H1 (cell line): Measurements from ENCODE around the gene PRSS50. TPM values are rescaled to one million over a fixed set of nuclear protein-coding genes. Genes with fewer than 3 reads are reported as not detected.

ENCODE experiments used
- CTCF ChIA-PET: fragments of 300-600 bp; sonication (Branson Sonifier 250); formaldehyde crosslinking; loops from one replicate; lab custom pipeline; 2021; ENCODE audit not compliant: partially characterized antibody; lab: Charles Lee
- POLR2A ChIA-PET: fragments of 300-600 bp; sonication (Branson Sonifier 250); formaldehyde crosslinking; loops from one replicate; lab custom pipeline; 2021; ENCODE audit warnings: inconsistent platforms; ENCODE audit not compliant: partially characterized antibody; lab: Charles Lee
- DNase-seq, 2 experiments: peaks; one replicate each; pipeline versions ENCODE4 v3.0.0 to v3.0.0-alpha.2; 2010 to 2022; ENCODE audit warnings: low spot score in 2 of 2, low read depth in 1 of 2, mixed read lengths in 1 of 2
- FAIRE-seq: peaks from 2 replicates; lab custom pipeline; 2011; peaks lifted over from hg19 to GRCh38; lab: Jason Lieb, UNC
- H2AFZ ChIP-seq: 2 replicates; pipeline ENCODE4 v1.8.1; 2012; ENCODE audit warnings: low read length, inconsistent platforms
- H2AK5ac ChIP-seq: 2 replicates; pipeline ENCODE4 v1.6.1; 2013; ENCODE audit warnings: low read depth, low read length
- H2BK120ac ChIP-seq: replicated peaks from 2 replicates; pipeline ENCODE3; 2013; ENCODE audit warnings: low read depth, low read length, inconsistent platforms
- H2BK12ac ChIP-seq: 2 replicates; pipeline ENCODE4 v1.6.1; 2013; ENCODE audit warnings: low read depth, low read length
- H2BK15ac ChIP-seq: 2 replicates; pipeline ENCODE4 v1.6.1; 2013; ENCODE audit warnings: low read length
- H2BK20ac ChIP-seq: 2 replicates; pipeline ENCODE4 v1.6.1; 2013; ENCODE audit warnings: low read length
- H2BK5ac ChIP-seq: 2 replicates; pipeline ENCODE4 v1.6.1; 2013; ENCODE audit warnings: low read depth, low read length
- H3K14ac ChIP-seq: 2 replicates; pipeline ENCODE4 v1.6.1; 2013; ENCODE audit warnings: inconsistent platforms; ENCODE audit not compliant: insufficient read length
- H3K18ac ChIP-seq: 2 replicates; pipeline ENCODE4 v1.6.1; 2013; ENCODE audit warnings: low read length; ENCODE audit errors: extremely low read depth
- H3K23ac ChIP-seq: 2 replicates; pipeline ENCODE4 v1.6.1; 2013; ENCODE audit warnings: inconsistent platforms; ENCODE audit not compliant: insufficient read length
- H3K23me2 ChIP-seq: 2 replicates; pipeline ENCODE4 v1.6.1; 2013; ENCODE audit warnings: low read depth, low read length
- H3K27ac ChIP-seq: 2 replicates; pipeline ENCODE4 v1.6.1; 2011; ENCODE audit warnings: low read depth, low read length, inconsistent platforms
- H3K27me3 ChIP-seq, 4 experiments: replicated peaks in 1 of 4; 1 replicate in 1 of 4; 2 replicates in 3 of 4; pipeline versions ENCODE4 v1.6.1 to v1.8.1; 2011 to 2013; ENCODE audit warnings: low read length in 3 of 4, mild to moderate bottlenecking in 3 of 4, inconsistent platforms in 2 of 4, mixed read lengths in 2 of 4, moderate library complexity in 1 of 4; ENCODE audit not compliant: control insufficient read depth in 3 of 4, insufficient read depth in 3 of 4; ENCODE audit errors: extremely low read depth in 1 of 4
- H3K36me3 ChIP-seq, 4 experiments: 2 replicates each; pipeline versions ENCODE4 v1.6.1 to v1.8.1; 2011 to 2013; ENCODE audit warnings: mild to moderate bottlenecking in 4 of 4, low read length in 3 of 4, moderate library complexity in 2 of 4, control low read depth in 1 of 4, inconsistent platforms in 1 of 4; ENCODE audit not compliant: insufficient read depth in 4 of 4, control insufficient read depth in 2 of 4
- H3K4ac ChIP-seq: replicated peaks from 2 replicates; pipeline ENCODE3; 2013; ENCODE audit warnings: low read length, low read depth, mixed read lengths, inconsistent platforms; ENCODE audit not compliant: insufficient read length
- H3K4me1 ChIP-seq, 4 experiments: replicated peaks in 1 of 4; 1 replicate in 1 of 4; 2 replicates in 3 of 4; pipeline versions ENCODE4 v1.6.1 to v1.8.1; 2011 to 2013; ENCODE audit warnings: low read length in 3 of 4, inconsistent platforms in 2 of 4, mixed read lengths in 1 of 4; ENCODE audit not compliant: insufficient read depth in 4 of 4, control insufficient read depth in 3 of 4
- H3K4me2 ChIP-seq, 2 experiments: 2 replicates each; pipeline versions ENCODE4 v1.6.1 to v1.8.1; 2011 to 2013; ENCODE audit warnings: low read depth in 2 of 2, low read length in 2 of 2, control low read depth in 1 of 2, inconsistent platforms in 1 of 2, mild to moderate bottlenecking in 1 of 2; ENCODE audit not compliant: insufficient read depth in 1 of 2
- H3K4me3 ChIP-seq, 4 experiments: fragments of 200-600, 300-600 bp in 1 of 4; sonication (generic), shearing (Covaris generic), sonication (Bioruptor Twin) in 1 of 4; 2 replicates each; pipeline versions ENCODE4 v1.5.1 to v1.8.1; 2011 to 2016; ENCODE audit warnings: low read length in 4 of 4, low read depth in 3 of 4, control low read depth in 2 of 4, inconsistent platforms in 2 of 4, mild to moderate bottlenecking in 2 of 4, mixed read lengths in 1 of 4, moderate library complexity in 1 of 4; ENCODE audit not compliant: insufficient read depth in 2 of 4; ENCODE audit errors: extremely low read depth in 1 of 4
- H3K56ac ChIP-seq: replicated peaks from 2 replicates; pipeline ENCODE3; 2013; ENCODE audit warnings: low read depth, mild to moderate bottlenecking, mixed read lengths, low read length, inconsistent platforms; ENCODE audit not compliant: insufficient read length
- H3K79me1 ChIP-seq: 2 replicates; pipeline ENCODE4 v1.6.1; 2013; ENCODE audit warnings: low read depth, low read length, control low read depth
- H3K79me2 ChIP-seq, 2 experiments: 2 replicates each; pipeline versions ENCODE4 v1.6.1 to v1.8.1; 2012 to 2013; ENCODE audit warnings: low read length in 2 of 2, mild to moderate bottlenecking in 2 of 2, inconsistent platforms in 1 of 2; ENCODE audit not compliant: insufficient read depth in 2 of 2, control insufficient read depth in 1 of 2
- H3K9ac ChIP-seq, 4 experiments: replicated peaks in 1 of 4; 1 replicate in 1 of 4; 2 replicates in 3 of 4; pipeline versions ENCODE4 v1.6.1 to v1.8.1; 2011 to 2013; ENCODE audit warnings: low read depth in 3 of 4, low read length in 3 of 4, control low read depth in 2 of 4, mild to moderate bottlenecking in 2 of 4, moderate library complexity in 2 of 4, inconsistent platforms in 1 of 4; ENCODE audit errors: extremely low read depth in 1 of 4
- H3K9me3 ChIP-seq, 2 experiments: 2 replicates each; pipeline versions ENCODE4 v1.6.1 to v1.8.1; 2012 to 2013; ENCODE audit warnings: mild to moderate bottlenecking in 2 of 2, moderate library complexity in 2 of 2, control low read depth in 1 of 2, inconsistent platforms in 1 of 2, low read depth in 1 of 2, low read length in 1 of 2, mixed read lengths in 1 of 2; ENCODE audit not compliant: insufficient read depth in 2 of 2
- H4K20me1 ChIP-seq, 2 experiments: replicated peaks in 1 of 2; 2 replicates each; pipeline versions ENCODE3 to v1.8.1; 2011 to 2013; ENCODE audit warnings: inconsistent platforms in 2 of 2, low read length in 2 of 2, mild to moderate bottlenecking in 1 of 2; ENCODE audit not compliant: insufficient read depth in 2 of 2, control insufficient read depth in 1 of 2
- H4K5ac ChIP-seq: 2 replicates; pipeline ENCODE4 v1.6.1; 2013; ENCODE audit warnings: low read length, low read depth, mixed read lengths, inconsistent platforms; ENCODE audit not compliant: insufficient read length
- H4K8ac ChIP-seq: 2 replicates; pipeline ENCODE4 v1.8.0; 2013; ENCODE audit warnings: mild to moderate bottlenecking, moderate library complexity, low read length, inconsistent platforms; ENCODE audit not compliant: insufficient read depth; ENCODE audit errors: extremely low read depth
- H4K91ac ChIP-seq: replicated peaks from 2 replicates; pipeline ENCODE3; 2013; ENCODE audit warnings: low read length, mixed read lengths, inconsistent platforms; ENCODE audit not compliant: insufficient read length
- ASH2L ChIP-seq: fragments of 200-600, 300-600 bp; sonication (generic); IDR thresholded peaks from one replicate; pipeline ENCODE4 v1.7.1; 2017; ENCODE audit warnings: low read length
- BCL11A ChIP-seq, 2 experiments: IDR thresholded peaks; one replicate each; pipeline ENCODE4 v1.6.1; 2011; ENCODE audit warnings: low read depth in 2 of 2, low read length in 2 of 2, mild to moderate bottlenecking in 2 of 2
- CHD1 ChIP-seq: IDR thresholded peaks from 2 replicates; pipeline ENCODE4 v1.6.1; 2012; ENCODE audit warnings: low read depth, low read length, improper control_type of control experiment
- CREB1 ChIP-seq: IDR thresholded peaks from 2 replicates; pipeline ENCODE4 v1.6.1; 2012; ENCODE audit warnings: inconsistent platforms
- EZH2 ChIP-seq: fragments of 200-600 bp; sonication (generic); IDR thresholded peaks from 2 replicates; pipeline ENCODE4 v1.7.1; 2012; ENCODE audit warnings: low read depth, mild to moderate bottlenecking, moderate library complexity, low read length, inconsistent platforms; ENCODE audit not compliant: severe bottlenecking
- GTF2F1 ChIP-seq: IDR thresholded peaks from 2 replicates; pipeline ENCODE4 v1.6.1; 2012; ENCODE audit warnings: low read depth, low read length, improper control_type of control experiment, borderline replicate concordance
- HDAC6 ChIP-seq: IDR thresholded peaks from one replicate; pipeline ENCODE4 v1.7.1; 2012; ENCODE audit warnings: low read depth, mild to moderate bottlenecking, inconsistent platforms, low read length, moderate library complexity
- KDM1A ChIP-seq: fragments of 200-600, 300-600 bp; sonication (generic); IDR thresholded peaks from 2 replicates; pipeline ENCODE4 v1.7.1; 2016; ENCODE audit warnings: mild to moderate bottlenecking, low read length, borderline replicate concordance
- MAFK ChIP-seq: IDR thresholded peaks from 2 replicates; pipeline ENCODE4 v1.6.1; 2012; ENCODE audit warnings: low read depth, mild to moderate bottlenecking, improper control_type of control experiment, low read length
- NRF1 ChIP-seq: IDR thresholded peaks from 2 replicates; pipeline ENCODE4 v1.6.1; 2011; ENCODE audit warnings: mild to moderate bottlenecking, low read depth, low read length, improper control_type of control experiment
- PHF8 ChIP-seq: fragments of 200-600 bp; sonication (generic); conservative IDR thresholded peaks from 2 replicates; pipeline ENCODE4 v1.7.1; 2012; ENCODE audit warnings: low read depth, mild to moderate bottlenecking, inconsistent platforms, low read length, moderate library complexity
- POLR2A ChIP-seq, 2 experiments: IDR thresholded peaks; 1 replicate in 1 of 2; 2 replicates in 1 of 2; pipeline ENCODE4 v1.6.1; 2011; ENCODE audit warnings: low read depth in 2 of 2, low read length in 2 of 2, mild to moderate bottlenecking in 2 of 2; ENCODE audit errors: control extremely low read depth in 1 of 2
- RBBP5 ChIP-seq: IDR thresholded peaks from 2 replicates; pipeline ENCODE4 v1.7.1; 2012; ENCODE audit warnings: low read depth, mild to moderate bottlenecking, inconsistent platforms, low read length, moderate library complexity, borderline replicate concordance
- SP2 ChIP-seq: IDR thresholded peaks from 2 replicates; pipeline ENCODE4 v1.6.1; 2012; ENCODE audit warnings: mild to moderate bottlenecking, low read length, inconsistent platforms
- SRF ChIP-seq: IDR thresholded peaks from 2 replicates; pipeline ENCODE4 v1.6.1; 2011; ENCODE audit warnings: mild to moderate bottlenecking, low read depth, low read length, moderate library complexity
- SUZ12 ChIP-seq: fragments of 200-600 bp; sonication (generic); IDR thresholded peaks from 2 replicates; pipeline ENCODE4 v1.6.1; 2012; ENCODE audit warnings: mild to moderate bottlenecking, inconsistent platforms, low read length, moderate library complexity, mixed read lengths
- WGBS, 2 experiments: shearing (Covaris generic) in 1 of 2; methylation state at CpG; one replicate each; pipeline versions ENCODE4 v1.1.6 to v1.1.7; 2013 to 2015; ENCODE audit warnings: low lambda C conversion rate in 2 of 2, mixed read lengths in 2 of 2, inconsistent platforms in 1 of 2, low coverage in 1 of 2, missing lambda C conversion rate in 1 of 2; ENCODE audit not compliant: insufficient replicate concordance in 2 of 2, insufficient coverage in 1 of 2, insufficient read length in 1 of 2; ENCODE audit errors: extremely low coverage in 1 of 2, missing lambda C conversion rate in 1 of 2; 5-methylcytosine and 5-hydroxymethylcytosine counted together
- polyA plus RNA-seq, 7 experiments: library from polyadenylated mRNA; depleted of rRNA in 3 of 7; stranded (reverse) in 5 of 7; unstranded in 2 of 7; fragments of >200 nt in 5 of 7; fragments of 200-250 nt in 2 of 7; gene quantifications; 1 replicate in 5 of 7; 2 replicates in 1 of 7; 4 replicates in 1 of 7; pipeline versions ENCODE4 v1.2.1 to v1.2.3, GENCODE V29; 2011 to 2013; ENCODE audit warnings: missing spikeins in 2 of 7, mixed read lengths in 2 of 7
- total RNA-seq: library from RNA; stranded (reverse); fragmentation: NEBNext Ultra II Directional; extraction: Animal tissue kit (Norgen Biotek cat#: 25700); gene quantifications from 2 replicates; pipeline ENCODE4 v1.2.1, GENCODE V29; 2021

Gene PRSS50
- total and polyA plus RNA-seq, 2 of the 8 experiments (the other 6 are each of a cell fraction or from before 2014, with no cell fraction given) = 0.47 to 0.71 TPM

- POLR2A ChIA-PET = no interaction called here
- no peak overlapping the region for H4K5ac ChIP-seq
- H4K8ac ChIP-seq = no peak overlapping the region; the same call in 1 of the 2 replicates
- no peaks in the 10 kb centered on the region for H3K36me3 ChIP-seq
- 77% methylated on average over 4 of the region's 4 CpGs; no CpG with 5 or more reads in 1 of the 2 experiments for WGBS, 2 experiments
- no peak overlapping the region for H2BK120ac ChIP-seq
- H2AFZ ChIP-seq = no peak overlapping the region
- no peak overlapping the region for H2BK5ac ChIP-seq
- FAIRE-seq (no peak), DNase-seq (no peak)
- H3K27ac ChIP-seq = no peak overlapping the region
- H3K9me3 ChIP-seq = no peaks in the 10 kb centered on the region
- no peak for TF ChIP-seq ASH2L
- no peak for TF ChIP-seq PHF8
- no peak for TF ChIP-seq RBBP5
- TF ChIP-seq EZH2 = no peak
- no peak for TF ChIP-seq MAFK
- TF ChIP-seq NRF1 = no peak
- TF ChIP-seq CREB1 = no peak
- TF ChIP-seq POLR2A (IDR thresholded peaks at IDR 0.05; ENCODE audit: control extremely low read depth in 1 of 2, low read depth in 2 of 2, low read length in 2 of 2) = no peak
- no peak for TF ChIP-seq KDM1A
- no peak for TF ChIP-seq SP2
- TF ChIP-seq SRF = no peak
- TF ChIP-seq BCL11A (IDR thresholded peaks at IDR 0.05; ENCODE audit: low read depth in 2 of 2, low read length in 2 of 2) = no peak
- no peak for TF ChIP-seq SUZ12
- TF ChIP-seq HDAC6 = no peak
- no peak for TF ChIP-seq CHD1
- TF ChIP-seq GTF2F1 = no peak
- H3K27me3 ChIP-seq = peaks cover 2 to 24% (median 20%) of the 10 kb centered on the region in 4 experiments; a peak in 6 of 7 replicates
- H3K9ac ChIP-seq = no peak overlapping the region
- no peak overlapping the region for H3K14ac ChIP-seq
- H3K18ac ChIP-seq = no peak overlapping the region
- H4K20me1 ChIP-seq = peaks cover 2 to 5% of the 10 kb centered on the region in 2 experiments
- H2BK12ac ChIP-seq = no peak overlapping the region
- H3K23me2 ChIP-seq = no peaks in the 10 kb centered on the region; the same call in 1 of the 2 replicates
- no peak overlapping the region for H2BK15ac ChIP-seq
- no peak overlapping the region for H3K4ac ChIP-seq
- no peaks in the 10 kb centered on the region for H3K79me2 ChIP-seq
- H2AK5ac ChIP-seq = no peak overlapping the region
- H3K4me3 ChIP-seq = peak overlapping the region in 2 of 4 experiments; percentile 20 to 59; a peak in 2 of 8 replicates
- no peak overlapping the region for H3K56ac ChIP-seq
- peaks cover 0 to 4% (median 1%) of the 10 kb centered on the region in 4 experiments; a peak in 3 of 7 replicates for H3K4me1 ChIP-seq
- CTCF ChIA-PET = interaction anchor here (2.8 to 3.0 kb wide), 2 partner anchors 14 to 167 kb away, joined by 15 to 17 read pairs; no protein-coding TSS in a partner anchor
- H4K91ac ChIP-seq = no peak overlapping the region
- no peak overlapping the region for H3K23ac ChIP-seq
- no peak overlapping the region for H2BK20ac ChIP-seq
- H3K79me1 ChIP-seq = no peaks in the 10 kb centered on the region
- peak overlapping the region in 1 of 2 experiments; percentile 58; a peak in 2 of 4 replicates for H3K4me2 ChIP-seq
Measured at GRCh38 chr3:46700772-46701171, 16.9 kb downstream of the PRSS50 start.
